T47D (cell line): Measurements from ENCODE around the gene AHRR.

Experiments
- DNase-seq, 2 experiments: peaks; one replicate each; pipeline versions ENCODE4 v3.0.0 to v3.0.0-alpha.2; 2011 to 2012; ENCODE audit warnings: low read depth in 1 of 2, low spot score in 1 of 2
- JUND ChIP-seq: IDR thresholded peaks from 2 replicates; pipeline ENCODE4 v1.6.1; 2012; ENCODE audit warnings: low read depth
- in situ Hi-C: cut with HindIII; loops from 2 replicates; pipeline ENCODE4 v1.10.0; 2016; ENCODE audit warnings: low sequenced_read_pairs, low pct_unique_long_range_greater_than_20kb

Gene AHRR

GRCh38 chr5:415928-416635 lies 94.6 kb downstream of the AHRR start:
- in situ Hi-C loops = no loop called here

GRCh38 chr5:416636-416960 lies 95.1 kb downstream of the AHRR start:
- in situ Hi-C loops = no loop called here
- no peak for TF ChIP-seq JUND
- DNase-seq = no peak

More at GRCh38 chr5:415928-416635, 94.6 kb downstream of the AHRR start:
- TF ChIP-seq JUND = no peak
- DNase-seq = no peak

- DNase-seq = no peak
- TF ChIP-seq JUND = no peak
- in situ Hi-C loops = no loop called here
Observed at GRCh38 chr5:417301-418161, 96.0 kb downstream of the AHRR start.

GRCh38 chr5:418162-419121 lies 96.9 kb downstream of the AHRR start:
- no peak for DNase-seq
- in situ Hi-C loops = no loop called here
- no peak for TF ChIP-seq JUND

GRCh38 chr5:419970-420369 lies 98.5 kb downstream of the AHRR start:
- in situ Hi-C loops = no loop called here

DNA sequence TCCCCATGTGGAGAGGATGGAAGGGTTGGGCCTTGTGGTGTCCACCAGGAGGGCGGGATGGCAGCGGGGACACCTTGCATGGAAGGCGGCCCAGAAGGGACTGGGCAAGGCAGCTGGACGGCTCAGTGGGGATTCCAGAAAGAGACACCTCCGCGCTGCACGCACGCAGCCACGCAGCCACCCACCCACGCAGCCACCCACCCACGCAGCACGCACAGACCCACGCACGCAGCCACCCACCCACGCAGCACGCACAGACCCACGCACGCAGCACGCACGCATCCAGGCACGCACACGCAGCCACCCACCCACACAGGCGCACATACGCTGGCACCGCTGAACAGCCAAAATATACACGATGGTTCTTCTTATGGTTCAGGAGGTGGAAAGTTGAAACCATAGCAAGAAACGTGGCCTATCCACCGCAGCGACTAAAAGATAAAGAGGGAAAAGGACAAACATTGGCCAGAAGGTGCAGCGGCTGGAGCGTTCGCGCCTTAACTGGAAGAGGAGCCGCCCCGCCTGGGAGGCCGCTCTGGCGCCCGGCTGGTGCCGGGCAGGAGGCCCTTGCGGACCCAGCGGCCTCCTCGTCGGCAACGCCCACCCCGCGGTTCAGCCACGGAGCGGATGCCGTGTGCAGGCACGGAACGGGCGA lies 99.2 kb downstream of the AHRR start:
- in situ Hi-C loops = no loop called here
- no peak for TF ChIP-seq JUND
- no peak for DNase-seq

More at GRCh38 chr5:419970-420369, 98.5 kb downstream of the AHRR start:
- DNase-seq = no peak
- TF ChIP-seq JUND = no peak

GRCh38 chr5:421287-421880 lies 99.9 kb downstream of the AHRR start:
- no peak for DNase-seq
- no peak for TF ChIP-seq JUND
- in situ Hi-C loops = no loop called here

DNA sequence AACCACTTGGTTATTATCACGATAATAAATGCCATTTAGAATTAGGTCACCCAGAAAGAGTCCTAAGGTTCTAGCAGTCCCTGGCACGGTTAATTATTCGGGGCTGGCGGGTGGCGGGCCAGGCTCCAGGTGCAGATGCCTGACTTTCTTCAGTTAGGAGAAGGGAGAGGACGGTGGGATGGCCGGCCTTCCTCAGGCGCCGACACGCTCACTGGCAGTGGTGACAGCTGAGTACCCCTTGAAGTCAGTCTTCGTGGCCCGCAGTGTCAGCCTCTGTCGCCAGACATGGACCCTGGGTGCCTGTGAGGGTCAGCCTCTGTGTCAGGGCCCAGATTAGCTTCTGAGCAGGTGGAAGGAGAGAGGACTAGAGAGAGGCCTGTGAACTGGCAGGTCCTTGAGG lies 100.4 kb downstream of the AHRR start:
- no peak for DNase-seq
- no peak for TF ChIP-seq JUND
- in situ Hi-C loops = no loop called here

DNA sequence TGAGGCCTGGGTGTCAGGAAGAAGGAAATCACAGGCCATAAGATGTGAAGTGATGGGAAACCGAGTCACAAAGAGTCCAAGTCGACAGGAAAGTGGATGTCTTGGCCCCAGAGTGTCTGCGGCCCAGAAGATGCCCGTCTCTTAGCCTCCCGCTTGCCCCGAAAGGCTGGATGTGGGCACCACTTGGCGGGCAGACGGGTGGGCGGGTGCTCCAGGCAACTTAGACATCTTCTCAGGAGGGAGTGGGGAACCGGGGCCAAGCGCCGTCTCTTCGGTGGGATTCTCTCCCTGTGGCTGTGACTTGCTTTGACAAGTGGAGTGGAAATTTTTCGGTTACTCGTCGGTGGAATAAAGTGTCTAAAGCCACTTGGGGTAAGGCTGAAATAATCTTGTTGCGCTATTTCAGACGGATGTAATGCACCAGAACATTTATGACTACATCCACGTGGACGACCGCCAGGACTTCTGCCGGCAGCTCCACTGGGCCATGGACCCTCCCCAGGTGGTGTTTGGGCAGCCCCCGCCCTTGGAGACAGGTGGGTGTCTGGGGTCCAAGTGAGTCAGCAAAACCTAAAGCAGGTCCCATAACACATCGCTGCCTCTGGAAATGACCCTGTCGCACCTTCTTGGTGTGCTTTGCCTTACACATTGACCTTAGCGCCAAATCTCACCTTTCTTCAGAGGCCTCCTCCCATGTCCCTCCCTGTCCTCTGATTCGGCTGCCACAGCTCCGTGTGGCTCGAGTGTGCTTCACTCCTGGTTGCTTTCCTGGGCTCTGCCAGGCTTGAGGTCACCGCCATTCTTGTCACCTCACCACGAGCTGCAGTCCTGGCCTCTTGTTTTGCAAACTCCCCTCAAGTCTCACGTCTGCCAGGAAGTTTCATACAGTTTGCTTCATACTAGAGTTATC lies 101.1 kb downstream of the AHRR start:
- no peak for DNase-seq
- in situ Hi-C loops = no loop called here
- TF ChIP-seq JUND = no peak

GRCh38 chr5:423233-423565 lies 101.7 kb downstream of the AHRR start:
- no peak for TF ChIP-seq JUND
- in situ Hi-C loops = no loop called here
- no peak for DNase-seq
